Measurements from ENCODE around the gene BCAR3.
A peak's percentile ranks its signal among the peaks of the same experiment; 100 is the strongest.

Gene BCAR3

DNA sequence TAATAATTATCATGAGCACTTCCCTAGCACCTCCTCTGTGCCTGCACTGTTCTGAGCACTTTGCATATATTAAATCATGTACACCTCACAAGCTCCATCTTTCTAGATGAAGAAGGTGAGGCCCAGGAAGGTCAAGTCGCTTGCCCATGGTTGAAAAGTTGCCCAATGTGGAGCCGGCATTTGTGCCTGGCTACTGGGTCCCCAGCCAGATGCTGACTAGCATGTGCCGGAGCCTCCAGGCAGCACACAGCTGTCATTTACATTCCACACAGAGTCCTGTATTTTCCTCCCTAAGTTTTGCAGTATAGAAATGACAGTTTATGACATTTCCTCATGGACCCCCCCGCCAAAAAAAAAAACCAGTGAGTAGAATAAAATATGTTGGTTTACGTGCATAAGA lies 94.3 kb downstream of the BCAR3 start:
- no peak for DNase-seq (ENCODE audit: extremely low read depth, low read depth)
- TF ChIP-seq, protein P1, sequence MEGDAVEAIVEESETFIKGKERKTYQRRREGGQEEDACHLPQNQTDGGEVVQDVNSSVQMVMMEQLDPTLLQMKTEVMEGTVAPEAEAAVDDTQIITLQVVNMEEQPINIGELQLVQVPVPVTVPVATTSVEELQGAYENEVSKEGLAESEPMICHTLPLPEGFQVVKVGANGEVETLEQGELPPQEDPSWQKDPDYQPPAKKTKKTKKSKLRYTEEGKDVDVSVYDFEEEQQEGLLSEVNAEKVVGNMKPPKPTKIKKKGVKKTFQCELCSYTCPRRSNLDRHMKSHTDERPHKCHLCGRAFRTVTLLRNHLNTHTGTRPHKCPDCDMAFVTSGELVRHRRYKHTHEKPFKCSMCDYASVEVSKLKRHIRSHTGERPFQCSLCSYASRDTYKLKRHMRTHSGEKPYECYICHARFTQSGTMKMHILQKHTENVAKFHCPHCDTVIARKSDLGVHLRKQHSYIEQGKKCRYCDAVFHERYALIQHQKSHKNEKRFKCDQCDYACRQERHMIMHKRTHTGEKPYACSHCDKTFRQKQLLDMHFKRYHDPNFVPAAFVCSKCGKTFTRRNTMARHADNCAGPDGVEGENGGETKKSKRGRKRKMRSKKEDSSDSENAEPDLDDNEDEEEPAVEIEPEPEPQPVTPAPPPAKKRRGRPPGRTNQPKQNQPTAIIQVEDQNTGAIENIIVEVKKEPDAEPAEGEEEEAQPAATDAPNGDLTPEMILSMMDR (IDR thresholded peaks at IDR 0.05; ENCODE audit: low read depth, low read length) = no peak

DNA sequence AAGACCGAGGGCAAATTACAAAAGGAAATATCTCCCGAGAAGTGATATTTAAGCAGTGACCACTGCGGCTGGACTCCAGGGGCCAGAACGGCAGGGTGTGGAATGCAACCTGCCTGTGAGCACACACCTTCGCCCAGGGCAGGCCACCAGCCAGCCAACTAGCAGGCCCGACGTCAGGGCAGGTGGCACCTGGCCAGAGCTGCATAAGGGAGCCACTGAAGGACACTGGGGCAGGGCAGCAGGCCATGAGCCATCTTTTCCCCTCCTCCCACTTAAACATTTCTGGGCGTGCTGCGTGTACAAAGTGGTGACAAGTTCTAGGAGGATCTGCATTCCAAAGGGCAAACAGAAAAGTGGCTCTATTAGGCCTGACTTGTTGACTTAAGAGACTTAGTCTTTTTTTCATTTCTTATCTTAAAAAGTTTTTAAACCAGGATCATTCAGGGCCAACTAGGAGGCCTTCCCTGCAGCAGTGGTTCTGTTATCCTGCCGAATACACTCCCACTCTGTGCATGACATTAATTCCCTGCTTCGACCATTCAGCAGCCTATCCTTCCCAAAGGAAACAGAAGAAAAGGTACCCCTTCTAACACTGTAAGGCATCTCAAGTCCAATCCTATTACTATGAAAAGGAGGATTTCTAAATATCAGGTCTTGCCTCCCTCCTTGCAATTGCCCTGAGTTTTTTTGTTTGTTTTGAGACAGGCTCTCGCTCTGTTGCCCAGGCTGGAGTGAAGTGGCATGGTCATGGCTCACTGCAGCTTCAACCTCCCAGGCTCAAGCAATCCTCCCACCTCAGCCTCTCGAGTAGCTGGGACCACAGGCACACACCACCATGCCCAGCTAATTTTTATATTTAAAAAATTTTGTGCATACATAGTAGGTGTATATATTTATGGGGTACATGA lies 96.3 kb downstream of the BCAR3 start:
- TF ChIP-seq, protein P1 (IDR thresholded peaks at IDR 0.05; ENCODE audit: low read depth, low read length) = no peak
- no peak for DNase-seq (ENCODE audit: extremely low read depth, low read depth)

DNA sequence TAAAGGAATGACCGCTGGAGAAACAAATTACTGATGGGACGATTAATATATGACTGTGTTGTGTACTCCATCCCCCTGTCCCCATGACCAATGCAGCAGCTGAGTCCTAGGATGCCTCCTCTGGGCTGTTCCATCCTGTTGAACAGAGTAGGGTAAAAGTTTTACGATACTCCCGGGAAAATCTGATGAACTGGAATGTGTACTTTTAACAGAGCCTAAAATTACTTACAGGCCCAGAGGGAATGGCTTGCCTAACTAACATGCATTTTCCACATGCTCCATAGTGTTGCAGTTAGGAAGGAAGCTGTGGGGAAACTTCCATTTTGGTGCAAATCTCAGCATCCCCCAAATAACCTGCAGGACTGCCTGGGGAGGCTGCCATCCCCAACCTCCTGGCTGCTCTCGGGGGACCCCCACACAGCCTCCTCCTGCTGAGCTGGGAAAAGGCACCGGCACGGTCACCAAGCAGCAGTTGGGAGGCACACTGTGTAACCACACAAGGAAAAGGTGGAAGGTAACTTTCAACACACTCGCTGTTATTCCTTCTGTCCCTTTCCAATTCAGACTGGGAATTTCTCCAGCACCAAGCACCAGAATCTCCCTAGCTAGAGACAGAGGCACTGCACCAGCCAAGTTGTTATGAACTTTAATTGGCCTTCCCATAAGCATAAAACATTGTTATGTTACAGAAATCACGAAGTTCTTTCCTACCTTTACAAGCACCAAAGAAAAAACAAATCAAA lies 97.2 kb downstream of the BCAR3 start:
- TF ChIP-seq, protein P1 (IDR thresholded peaks at IDR 0.05; ENCODE audit: low read depth, low read length) = no peak
- DNase-seq (ENCODE audit: extremely low read depth, low read depth) = no peak

DNA sequence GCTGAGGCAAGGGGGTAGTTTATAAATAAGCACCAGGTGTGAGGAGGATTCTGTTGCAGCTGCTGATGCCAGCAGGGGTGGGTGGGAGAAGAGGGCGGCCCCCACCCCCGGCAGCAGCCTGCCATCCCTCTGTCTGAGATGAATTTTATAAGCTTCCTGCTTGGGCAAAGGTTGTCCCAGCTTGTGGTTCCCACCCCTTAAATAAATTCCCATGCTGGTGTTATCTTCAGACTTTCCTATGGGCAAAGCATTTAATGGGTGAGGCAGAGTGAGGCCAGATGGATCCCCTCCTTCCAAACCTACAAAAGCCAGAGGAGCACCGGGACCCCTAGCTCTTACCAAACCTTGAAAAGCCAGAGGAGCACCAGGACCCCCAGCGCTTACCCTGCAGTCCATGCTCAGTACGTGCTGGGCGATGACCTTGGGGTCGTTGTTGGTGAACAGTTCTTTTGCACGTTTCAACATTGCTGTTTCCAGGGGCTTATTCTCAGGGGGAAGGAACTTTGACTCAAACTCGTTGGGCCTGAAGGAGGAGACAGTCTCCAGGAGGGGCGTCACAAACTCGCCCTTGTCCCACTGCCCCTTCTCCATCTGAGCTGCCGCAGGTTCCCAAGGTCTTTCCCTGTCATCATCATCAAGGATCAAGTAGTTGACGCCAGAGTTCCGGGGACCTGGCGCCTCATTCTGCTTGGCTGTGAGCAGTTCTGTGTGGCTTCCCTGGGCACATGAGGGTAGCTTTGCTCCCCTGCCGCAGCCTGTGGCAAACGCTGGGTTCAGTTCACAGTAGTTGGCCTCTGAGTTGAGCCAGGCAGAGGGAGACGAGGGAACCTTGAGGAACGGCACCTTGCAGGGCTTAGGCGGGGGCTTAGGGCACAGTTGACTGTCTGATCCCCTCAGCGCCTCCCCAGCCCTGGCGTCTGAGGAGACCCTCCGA lies 99.5 kb downstream of the BCAR3 start:
- no peak for DNase-seq (ENCODE audit: extremely low read depth, low read depth)

DNA sequence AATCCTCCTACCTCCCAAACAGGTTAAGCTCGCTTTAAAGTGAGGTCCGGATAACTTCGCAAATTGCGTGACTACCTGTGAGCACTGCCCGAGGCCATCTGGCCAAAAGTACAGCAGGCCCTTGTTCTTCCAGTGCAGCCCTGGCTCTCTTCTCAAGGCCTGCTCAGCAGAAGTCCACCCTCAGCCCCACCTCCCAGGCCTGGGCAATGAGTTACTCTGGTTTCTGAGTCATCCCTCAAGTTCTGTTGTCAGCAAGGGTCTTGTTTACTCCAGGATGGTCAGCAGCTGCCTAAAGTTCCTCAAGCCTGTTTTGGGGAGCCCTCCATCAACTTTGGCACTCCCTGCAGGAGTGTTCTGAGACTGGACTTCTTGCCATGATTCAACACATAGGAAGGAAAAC lies 101.7 kb downstream of the BCAR3 start:
- DNase-seq (ENCODE audit: extremely low read depth, low read depth) = peak; percentile 83

More for the DNA sequence above, 99.5 kb downstream of the BCAR3 start:
- TF ChIP-seq, protein P1 (IDR thresholded peaks at IDR 0.05; ENCODE audit: low read depth, low read length) = no peak

More for the DNA sequence above, 101.7 kb downstream of the BCAR3 start:
- TF ChIP-seq, protein P1 (IDR thresholded peaks at IDR 0.05; ENCODE audit: low read depth, low read length) = no peak; the same call in 1 of the 2 replicates

Measured in AG09319 (cell line).